HepG2 (cell line): ENCODE results near the gene B3GNT9. TPM values are rescaled to one million over a fixed set of nuclear protein-coding genes. Genes with fewer than 3 reads are reported as not detected.

Source experiments
- ATAC-seq: fragments of 200-7000 bp; cut with Tn5 transposase; 3 replicates; pipeline ENCODE4 v1.9.1; 2020; ENCODE audit warnings: mild to moderate bottlenecking, moderate library complexity
- BruUV-seq: library from RNA; stranded (reverse); fragments of 400-500 nt; replicated peaks from 2 replicates; lab custom pipeline; 2021; lab: Mats Ljungman, UMichigan
- CTCF ChIA-PET: fragments of 300-600 bp; formaldehyde crosslinking; extraction: SDS; loops from one replicate; lab custom pipeline; 2021; ENCODE audit warnings: low total read pairs, inconsistent platforms, low intra/inter-chr PET ratio; lab: Yijun Ruan, JAX
- POLR2A ChIA-PET: fragments of 350-600 bp; sonication (Branson Sonifier 250); formaldehyde crosslinking; loops from one replicate; lab custom pipeline; 2020; ENCODE audit warnings: antibody characterized with exemption, inconsistent platforms; lab: Yijun Ruan, JAX
- DNase-seq: peaks from one replicate; pipeline ENCODE4 v3.0.0-alpha.2; 2015; ENCODE audit warnings: low spot score
- FAIRE-seq: peaks from 3 replicates; lab custom pipeline; 2011; peaks lifted over from hg19 to GRCh38; lab: Jason Lieb, UNC
- H2AFZ ChIP-seq: one replicate; pipeline ENCODE4 v1.6.1; 2011; ENCODE audit warnings: low read length, inconsistent platforms
- H3K27ac ChIP-seq: fragments of 300-600 bp; 3 replicates; pipeline ENCODE4 v1.8.0; 2011; ENCODE audit warnings: mixed run types, mild to moderate bottlenecking, mixed read lengths, low read length, inconsistent platforms; ENCODE audit not compliant: insufficient read depth; ENCODE audit errors: extremely low read length
- H3K27me3 ChIP-seq, 2 experiments: fragments of 200-600 bp in 1 of 2; 2 replicates in 1 of 2; 3 replicates in 1 of 2; pipeline versions ENCODE4 v1.6.0 to v1.8.0; 2011; ENCODE audit warnings: low read length in 2 of 2, mild to moderate bottlenecking in 2 of 2, moderate library complexity in 2 of 2, inconsistent platforms in 1 of 2; ENCODE audit not compliant: insufficient read depth in 2 of 2, control insufficient read depth in 1 of 2
- H3K36me3 ChIP-seq, 2 experiments: fragments of 200-600 bp in 1 of 2; replicated peaks in 1 of 2; 2 replicates in 1 of 2; 3 replicates in 1 of 2; pipeline versions ENCODE4 v1.5.1 to v1.8.0; 2011; ENCODE audit warnings: low read length in 2 of 2, inconsistent platforms in 1 of 2; ENCODE audit not compliant: insufficient read depth in 2 of 2, control insufficient read depth in 1 of 2
- H3K4me1 ChIP-seq: 2 replicates; pipeline ENCODE4 v1.5.1; 2012; ENCODE audit warnings: low read length, inconsistent platforms; ENCODE audit not compliant: insufficient read depth
- H3K4me2 ChIP-seq: 2 replicates; pipeline ENCODE4 v1.6.0; 2011; ENCODE audit warnings: low read depth, low read length, inconsistent platforms
- H3K4me3 ChIP-seq, 3 experiments: fragments of 200-600 bp in 1 of 3; sonication (generic), shearing (Covaris generic) in 1 of 3; replicated peaks in 1 of 3; 2 replicates each; pipeline ENCODE4 v1.5.1; 2011 to 2016; ENCODE audit warnings: low read length in 3 of 3, inconsistent platforms in 2 of 3, low read depth in 2 of 3, mild to moderate bottlenecking in 2 of 3, control low read depth in 1 of 3, mixed read lengths in 1 of 3; ENCODE audit not compliant: insufficient read depth in 1 of 3
- H3K79me2 ChIP-seq: one replicate; pipeline ENCODE4 v1.6.1; 2011; ENCODE audit warnings: low read length, inconsistent platforms; ENCODE audit not compliant: insufficient read depth
- H3K9ac ChIP-seq: 2 replicates; pipeline ENCODE4 v1.6.0; 2011; ENCODE audit warnings: mild to moderate bottlenecking, low read depth, low read length, inconsistent platforms; ENCODE audit not compliant: insufficient read depth
- H3K9me3 ChIP-seq: 2 replicates; pipeline ENCODE4 v1.5.1; 2012; ENCODE audit warnings: mild to moderate bottlenecking, low read length
- H4K20me1 ChIP-seq: 2 replicates; pipeline ENCODE4 v1.6.0; 2011; ENCODE audit warnings: inconsistent platforms, mild to moderate bottlenecking, low read length, moderate library complexity; ENCODE audit not compliant: insufficient read depth
- CEBPG ChIP-seq: IDR thresholded peaks from 2 replicates; pipeline ENCODE4 v1.6.1; 2016
- PTBP1 ChIP-seq: fragments of 200-400 bp; formaldehyde crosslinking; IDR thresholded peaks from 2 replicates; pipeline ENCODE4 v1.6.1; 2018; ENCODE audit warnings: low read length, low read depth; ENCODE audit not compliant: poor library complexity, severe bottlenecking
- TBX2 ChIP-seq: sonication (generic); formaldehyde crosslinking; IDR thresholded peaks from 2 replicates; pipeline ENCODE4 v1.5.0; 2020; ENCODE audit warnings: missing genetic modification reagents, mild to moderate bottlenecking, borderline replicate concordance
- WGBS: methylation state at CpG from one replicate; pipeline ENCODE4 v1.1.6; 2017; ENCODE audit warnings: low lambda C conversion rate; 5-methylcytosine and 5-hydroxymethylcytosine counted together
- in situ Hi-C: cut with HindIII; loops from 2 replicates; pipeline ENCODE4 v1.10.0; 2017; ENCODE audit warnings: low pct_unique_long_range_greater_than_20kb; ENCODE audit not compliant: extremely low pct_ligation_motif_present
- intact Hi-C: fragments of 100-400 bp; cut with micrococcal nuclease; formaldehyde crosslinking; loops from one replicate; pipeline ENCODE4 v1.10.0; 2022; ENCODE audit not compliant: unreplicated experiment
- polyA plus RNA-seq, 8 experiments: library from polyadenylated mRNA; depleted of rRNA in 3 of 8; stranded (reverse) in 7 of 8; unstranded in 1 of 8; fragments of >200 nt; fragmentation: Illumina TruSeq in 4 of 8; extraction: Trizol in 4 of 8; gene quantifications; 2 replicates each; pipeline versions ENCODE4 v1.2.1 to v1.2.3, GENCODE V29; 2011 to 2016; ENCODE audit warnings: low read depth in 4 of 8, missing spikeins in 1 of 8, mixed read lengths in 1 of 8; ENCODE audit not compliant: insufficient read depth in 1 of 8
- total RNA-seq, 5 experiments: library from RNA; depleted of rRNA; stranded (reverse); fragments of >200 nt; fragmentation: Illumina TruSeq; extraction: Trizol; gene quantifications; 2 replicates each; pipeline ENCODE4 v1.2.3, GENCODE V29; 2016; ENCODE audit warnings: low read depth in 1 of 5
- TF ChIP-seq, protein P1 (sequence below), 2 experiments: sonication (generic) in 1 of 2; formaldehyde crosslinking in 1 of 2; IDR thresholded peaks; 2 replicates each; pipeline versions ENCODE4 v1.4.0 to v1.6.1; 2018 to 2020; ENCODE audit warnings: missing genetic modification reagents in 2 of 2, borderline replicate concordance in 1 of 2, low read depth in 1 of 2, mild to moderate bottlenecking in 1 of 2, missing biosample characterization in 1 of 2
- TF ChIP-seq, protein P2 (sequence below): sonication (generic); formaldehyde crosslinking; conservative IDR thresholded peaks from 2 replicates; pipeline ENCODE4 v1.8.0; 2022; ENCODE audit warnings: mild to moderate bottlenecking, moderate library complexity, missing genetic modification reagents
- TF ChIP-seq, protein P3 (sequence below), 2 experiments: fragments of 450-650 bp in 1 of 2; sonication (generic) in 1 of 2; formaldehyde crosslinking in 1 of 2; IDR thresholded peaks; 2 replicates each; pipeline versions ENCODE4 v1.6.1 to v1.8.0; 2016 to 2022; ENCODE audit warnings: antibody characterized with exemption in 1 of 2, mild to moderate bottlenecking in 1 of 2, missing genetic modification reagents in 1 of 2

B3GNT9 gene
- total and polyA plus RNA-seq, 2 of the 13 experiments (the other 11 are each of a cell fraction or from before 2014, with no cell fraction given) = 1.5 to 3.1 TPM

DNA sequence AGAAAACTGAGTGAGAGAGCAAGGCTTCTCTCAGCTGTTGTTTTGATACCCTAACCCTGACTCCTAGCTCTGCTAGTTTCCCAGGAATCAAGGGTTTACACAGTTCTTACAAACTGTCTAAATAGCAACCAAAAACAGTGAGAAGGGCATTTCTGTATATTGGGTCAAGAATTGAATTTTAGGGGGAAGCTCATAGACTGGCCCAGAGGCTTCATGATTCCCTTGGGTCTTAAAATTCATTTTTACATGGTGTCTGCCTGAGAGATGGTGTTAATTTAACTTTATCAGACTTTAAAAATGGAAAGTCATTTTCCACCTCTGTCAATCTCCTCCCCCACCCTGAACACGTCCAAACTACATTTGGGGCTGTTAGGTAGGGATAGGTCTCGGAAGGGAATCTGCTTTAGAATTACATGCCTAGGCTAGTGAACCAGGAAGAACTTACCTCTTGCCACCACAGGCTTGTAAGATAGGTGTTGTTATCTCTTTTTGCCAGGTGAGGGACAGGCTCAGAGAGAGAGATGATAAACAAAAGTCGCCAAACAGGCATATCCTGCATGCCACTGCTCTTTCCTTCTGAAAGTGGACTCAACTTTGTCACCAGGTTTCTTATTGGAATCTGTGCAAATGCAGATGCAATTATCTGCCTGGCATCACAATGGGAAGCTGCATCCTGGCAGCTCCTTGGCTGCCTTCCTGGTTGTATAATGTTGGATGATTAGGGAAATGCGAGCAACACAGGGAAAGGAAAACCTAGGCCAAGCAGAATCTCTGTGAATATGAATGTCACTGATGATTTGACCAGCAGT, 38.0 kb downstream of the B3GNT9 start (continued):
- TF ChIP-seq, protein P1, sequence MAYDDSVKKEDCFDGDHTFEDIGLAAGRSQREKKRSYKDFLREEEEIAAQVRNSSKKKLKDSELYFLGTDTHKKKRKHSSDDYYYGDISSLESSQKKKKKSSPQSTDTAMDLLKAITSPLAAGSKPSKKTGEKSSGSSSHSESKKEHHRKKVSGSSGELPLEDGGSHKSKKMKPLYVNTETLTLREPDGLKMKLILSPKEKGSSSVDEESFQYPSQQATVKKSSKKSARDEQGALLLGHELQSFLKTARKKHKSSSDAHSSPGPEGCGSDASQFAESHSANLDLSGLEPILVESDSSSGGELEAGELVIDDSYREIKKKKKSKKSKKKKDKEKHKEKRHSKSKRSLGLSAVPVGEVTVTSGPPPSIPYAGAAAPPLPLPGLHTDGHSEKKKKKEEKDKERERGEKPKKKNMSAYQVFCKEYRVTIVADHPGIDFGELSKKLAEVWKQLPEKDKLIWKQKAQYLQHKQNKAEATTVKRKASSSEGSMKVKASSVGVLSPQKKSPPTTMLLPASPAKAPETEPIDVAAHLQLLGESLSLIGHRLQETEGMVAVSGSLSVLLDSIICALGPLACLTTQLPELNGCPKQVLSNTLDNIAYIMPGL (CRISPR knock-in tag; IDR thresholded peaks at IDR 0.05; ENCODE audit: borderline replicate concordance in 1 of 2, low read depth in 1 of 2) = 0 out of 4 replicates have a peak, but pooled peaks have one; percentile 3 to 5
- TF ChIP-seq, protein P2, sequence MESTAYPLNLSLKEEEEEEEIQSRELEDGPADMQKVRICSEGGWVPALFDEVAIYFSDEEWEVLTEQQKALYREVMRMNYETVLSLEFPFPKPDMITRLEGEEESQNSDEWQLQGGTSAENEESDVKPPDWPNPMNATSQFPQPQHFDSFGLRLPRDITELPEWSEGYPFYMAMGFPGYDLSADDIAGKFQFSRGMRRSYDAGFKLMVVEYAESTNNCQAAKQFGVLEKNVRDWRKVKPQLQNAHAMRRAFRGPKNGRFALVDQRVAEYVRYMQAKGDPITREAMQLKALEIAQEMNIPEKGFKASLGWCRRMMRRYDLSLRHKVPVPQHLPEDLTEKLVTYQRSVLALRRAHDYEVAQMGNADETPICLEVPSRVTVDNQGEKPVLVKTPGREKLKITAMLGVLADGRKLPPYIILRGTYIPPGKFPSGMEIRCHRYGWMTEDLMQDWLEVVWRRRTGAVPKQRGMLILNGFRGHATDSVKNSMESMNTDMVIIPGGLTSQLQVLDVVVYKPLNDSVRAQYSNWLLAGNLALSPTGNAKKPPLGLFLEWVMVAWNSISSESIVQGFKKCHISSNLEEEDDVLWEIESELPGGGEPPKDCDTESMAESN (CRISPR knock-in tag) = peak; percentile 54; the same call in 1 of the 2 replicates
- TF ChIP-seq CEBPG (peak; percentile 33; the same call in 1 of the 2 replicates), TBX2 (peak; percentile 48)

DNA sequence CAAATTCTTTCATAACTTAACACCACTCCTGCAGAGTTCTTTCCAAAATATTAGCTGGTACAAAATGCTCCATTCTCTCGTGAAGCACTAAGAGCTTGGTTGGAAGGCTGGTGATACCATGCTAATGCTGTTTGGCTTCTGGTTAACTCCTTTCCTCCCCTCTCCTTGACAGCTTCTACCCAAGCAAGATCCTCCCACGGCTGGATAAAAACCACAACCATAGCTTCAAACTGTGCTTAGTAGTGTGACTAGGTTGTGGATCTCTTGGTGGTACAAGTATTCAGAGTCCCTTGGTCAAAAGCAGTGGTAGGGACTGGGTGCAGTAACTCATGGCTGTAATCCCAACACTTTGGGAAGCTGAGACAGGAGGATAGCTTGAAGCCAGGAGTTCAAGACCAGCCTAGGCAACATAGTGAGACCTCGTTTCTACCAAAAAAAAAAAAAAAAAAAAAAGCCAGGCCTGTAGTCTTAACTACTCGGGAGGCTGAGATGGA, 38.8 kb downstream of the B3GNT9 start:
- Histone ChIP-seq H3K27me3 (no peaks in the 10 kb centered on the region; a peak in 1 of 5 replicates), H3K9me3 (no peaks in the 10 kb centered on the region), H3K36me3 (peaks cover 10 to 12% of the 10 kb centered on the region in 2 experiments; a peak in 4 of 5 replicates), H3K4me2 (peak overlapping the region; percentile 98), H3K9ac (peak overlapping the region; percentile 92), H3K79me2 (peaks cover 66% of the 10 kb centered on the region), H2AFZ (no peak overlapping the region), H4K20me1 (peaks cover 23% of the 10 kb centered on the region), H3K4me3 (peak overlapping the region; percentile 81 to 99 (median 83)), H3K27ac (peak overlapping the region; percentile 90), H3K4me1 (peaks cover 72% of the 10 kb centered on the region)
- 36% methylated on average over 4 of the region's 4 CpGs for WGBS
- DNase-seq = no peak
- ATAC-seq = no peak
- POLR2A ChIA-PET = interaction anchor here (0.7 to 4.3 kb wide), 25 partner anchors 9 to 558 kb away, joined by 3 to 31 read pairs (median 5); partner anchors contain the start of genes B3GNT9, CBFB, FBXL8 and NOL3
- intact Hi-C loops = loop anchor here (1.0 to 2.0 kb wide), 3 partner anchors 43 to 178 kb away; partner anchors contain the start of gene CIAO2B
- no TSS peak for BruUV-seq
- FAIRE-seq = no peak
- CTCF ChIA-PET = no interaction called here
- in situ Hi-C loops = no loop called here
- TF ChIP-seq PTBP1 = no peak
- TF ChIP-seq, protein P3, sequence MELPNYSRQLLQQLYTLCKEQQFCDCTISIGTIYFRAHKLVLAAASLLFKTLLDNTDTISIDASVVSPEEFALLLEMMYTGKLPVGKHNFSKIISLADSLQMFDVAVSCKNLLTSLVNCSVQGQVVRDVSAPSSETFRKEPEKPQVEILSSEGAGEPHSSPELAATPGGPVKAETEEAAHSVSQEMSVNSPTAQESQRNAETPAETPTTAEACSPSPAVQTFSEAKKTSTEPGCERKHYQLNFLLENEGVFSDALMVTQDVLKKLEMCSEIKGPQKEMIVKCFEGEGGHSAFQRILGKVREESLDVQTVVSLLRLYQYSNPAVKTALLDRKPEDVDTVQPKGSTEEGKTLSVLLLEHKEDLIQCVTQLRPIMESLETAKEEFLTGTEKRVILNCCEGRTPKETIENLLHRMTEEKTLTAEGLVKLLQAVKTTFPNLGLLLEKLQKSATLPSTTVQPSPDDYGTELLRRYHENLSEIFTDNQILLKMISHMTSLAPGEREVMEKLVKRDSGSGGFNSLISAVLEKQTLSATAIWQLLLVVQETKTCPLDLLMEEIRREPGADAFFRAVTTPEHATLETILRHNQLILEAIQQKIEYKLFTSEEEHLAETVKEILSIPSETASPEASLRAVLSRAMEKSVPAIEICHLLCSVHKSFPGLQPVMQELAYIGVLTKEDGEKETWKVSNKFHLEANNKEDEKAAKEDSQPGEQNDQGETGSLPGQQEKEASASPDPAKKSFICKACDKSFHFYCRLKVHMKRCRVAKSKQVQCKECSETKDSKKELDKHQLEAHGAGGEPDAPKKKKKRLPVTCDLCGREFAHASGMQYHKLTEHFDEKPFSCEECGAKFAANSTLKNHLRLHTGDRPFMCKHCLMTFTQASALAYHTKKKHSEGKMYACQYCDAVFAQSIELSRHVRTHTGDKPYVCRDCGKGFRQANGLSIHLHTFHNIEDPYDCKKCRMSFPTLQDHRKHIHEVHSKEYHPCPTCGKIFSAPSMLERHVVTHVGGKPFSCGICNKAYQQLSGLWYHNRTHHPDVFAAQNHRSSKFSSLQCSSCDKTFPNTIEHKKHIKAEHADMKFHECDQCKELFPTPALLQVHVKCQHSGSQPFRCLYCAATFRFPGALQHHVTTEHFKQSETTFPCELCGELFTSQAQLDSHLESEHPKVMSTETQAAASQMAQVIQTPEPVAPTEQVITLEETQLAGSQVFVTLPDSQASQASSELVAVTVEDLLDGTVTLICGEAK (IDR thresholded peaks at IDR 0.05) = no peak
- TF ChIP-seq, protein P3 (CRISPR knock-in tag; IDR thresholded peaks at IDR 0.05) = no peak; the same call in 1 of the 2 replicates
